Heart left ventricle (tissue), 13 donors: ENCODE results near the gene SGIP1.

ENCODE experiments used
- CTCF ChIP-seq, 12 donors: fragments of 200-600 bp; sonication (generic) in 4 of 12; IDR thresholded peaks; one replicate each; pipeline versions ENCODE4 v1.5.0 to v1.8.0; 2018 to 2022; ENCODE audit warnings: antibody characterized with exemption in 12 of 12, mild to moderate bottlenecking in 5 of 12
- POLR2A ChIP-seq, 2 donors: fragments of 450-650 bp; IDR thresholded peaks; one replicate each; pipeline ENCODE4 v1.6.1; 2017; ENCODE audit warnings: antibody characterized with exemption in 2 of 2, mild to moderate bottlenecking in 2 of 2, moderate library complexity in 2 of 2
- donor health status: ischemic (EF 13 %, LVEDD 7.1; RV severe dilation, severe dysfunction).
- donor health status: DM: no; HTN: yes; CAD: no.
- donor health status: DM: no; HTN: no; CAD: no.
- donor health status: ischemic (EF 25% LVEDD 6.9; RV normal size, moderate dysfunction).
- donor health status: ischemic (EF 25% LVEDD 5.7; RV mildly dilated, moderate dysfunction).
- donor health status: ischemic (EF 35%, LVEDD 5.7; RV mildly dilated, moderate dysfunction).
- donor health status: nonischemic (EF 11% LVEDD 7.7; RV severe dilation, severe dysfunction).
- donor health status: DM: yes; HTN: yes; CAD: no.
- donor health status: PGD.
- donor health status: ischemic (EF 29% LVEDD 5.4; RV normal size, mild dysfunction).
- donor health status: nonischemic (EF 23%, LVEDD 6.1; RV moderate dilation, normal function).

DNA sequence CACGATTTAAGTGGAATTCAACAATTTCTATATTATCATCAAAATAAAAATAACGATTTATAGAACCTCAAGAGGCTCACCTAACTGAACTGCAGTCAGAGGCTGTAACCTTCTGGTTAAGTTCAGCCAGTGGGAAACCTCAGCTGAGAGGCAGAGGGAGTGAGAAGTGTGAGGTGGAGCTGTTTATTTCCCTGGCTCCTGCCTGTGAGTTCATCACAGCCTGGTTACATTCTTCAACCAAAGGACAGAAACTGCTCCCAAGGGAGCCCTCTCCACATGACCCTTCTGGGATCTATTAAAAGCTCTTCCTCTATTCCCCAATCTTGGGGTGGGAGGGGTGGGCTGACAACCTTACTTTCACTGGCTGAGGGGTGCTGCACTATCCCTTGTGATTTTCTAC, 240.5 kb downstream of the SGIP1 start:
- TF ChIP-seq CTCF (IDR thresholded peaks at IDR 0.05) (no peak), POLR2A (IDR thresholded peaks at IDR 0.05) (no peak)
